SJCRH30 (cell line): ENCODE data around the gene CCDC85C. TPM values are rescaled to one million over a fixed set of nuclear protein-coding genes. Genes with fewer than 3 reads are reported as not detected.

Source experiments
- total RNA-seq: library from RNA; depleted of rRNA; stranded (reverse); fragments of >200 nt; shearing (Covaris generic); gene quantifications from 2 replicates; pipeline ENCODE4 v1.2.3, GENCODE V29; 2014; rRNA removed

CCDC85C gene
- total RNA-seq, 1 experiment from 2014 or later = 12.9 TPM

Other genes with a start within 250 kb of the CCDC85C start
- 72.6 and 79.4 TPM in 2 replicates for gene SETD3, start 123.3 kb downstream of the CCDC85C start, total RNA-seq
- 17.5 and 18.6 TPM in 2 replicates for gene CCNK, start 122.8 kb downstream of the CCDC85C start, total RNA-seq
- not detected in 2 replicates for gene HHIPL1, start 40.9 kb upstream of the CCDC85C start, total RNA-seq
- 0.08 and 0.10 TPM in 2 replicates for gene CYP46A1, start 80.1 kb upstream of the CCDC85C start, total RNA-seq
- 8.8 and 10.8 TPM in 2 replicates for gene EML1, start 189.2 kb upstream of the CCDC85C start, total RNA-seq